Trophoblast cell (in vitro differentiated cells and primary cell): ENCODE measurements around the gene ZBTB34.

ENCODE experiments used
- DNase-seq, 2 donors: peaks; one replicate each; pipeline ENCODE4 v3.0.0-alpha.2; 2016
- H2AFZ ChIP-seq: 2 replicates; pipeline ENCODE4 v1.6.1; 2013; ENCODE audit warnings: low read length, moderate library complexity, mild to moderate bottlenecking; ENCODE audit not compliant: insufficient read depth, poor library complexity
- H2AK5ac ChIP-seq: 2 replicates; pipeline ENCODE4 v1.6.1; 2013; ENCODE audit warnings: mild to moderate bottlenecking, low read length
- H2BK120ac ChIP-seq: 2 replicates; pipeline ENCODE4 v1.6.1; 2013; ENCODE audit warnings: low read length, mild to moderate bottlenecking, moderate library complexity; ENCODE audit not compliant: insufficient read depth, poor library complexity
- H2BK12ac ChIP-seq: 2 replicates; pipeline ENCODE4 v1.6.1; 2013; ENCODE audit warnings: mild to moderate bottlenecking, low read length, moderate library complexity
- H2BK5ac ChIP-seq: 2 replicates; pipeline ENCODE4 v1.6.1; 2013; ENCODE audit warnings: low read length, low read depth, moderate library complexity, mild to moderate bottlenecking; ENCODE audit not compliant: poor library complexity
- H3K14ac ChIP-seq: 2 replicates; pipeline ENCODE4 v1.6.1; 2013; ENCODE audit warnings: mild to moderate bottlenecking, low read length
- H3K18ac ChIP-seq: 2 replicates; pipeline ENCODE4 v1.6.1; 2013; ENCODE audit warnings: mild to moderate bottlenecking, low read length
- H3K23ac ChIP-seq: 2 replicates; pipeline ENCODE4 v1.6.1; 2013; ENCODE audit warnings: low read length
- H3K27ac ChIP-seq: 2 replicates; pipeline ENCODE4 v1.5.1; 2013; ENCODE audit warnings: low read depth, mild to moderate bottlenecking, inconsistent platforms, low read length, moderate library complexity
- H3K27me3 ChIP-seq: 2 replicates; pipeline ENCODE4 v1.6.1; 2013; ENCODE audit warnings: inconsistent platforms, mild to moderate bottlenecking, low read length, moderate library complexity; ENCODE audit not compliant: insufficient read depth
- H3K36me3 ChIP-seq, 2 experiments: 1 replicate in 1 of 2; 2 replicates in 1 of 2; pipeline ENCODE4 v1.6.1; 2013; ENCODE audit warnings: low read length in 2 of 2, mild to moderate bottlenecking in 2 of 2, moderate library complexity in 1 of 2; ENCODE audit not compliant: insufficient read depth in 2 of 2, control insufficient read depth in 1 of 2
- H3K4ac ChIP-seq: 2 replicates; pipeline ENCODE4 v1.6.1; 2013; ENCODE audit warnings: low read depth, mild to moderate bottlenecking, low read length, moderate library complexity
- H3K4me1 ChIP-seq, 2 experiments: 1 replicate in 1 of 2; 2 replicates in 1 of 2; pipeline ENCODE4 v1.6.1; 2013; ENCODE audit warnings: low read length in 2 of 2, mild to moderate bottlenecking in 2 of 2, moderate library complexity in 1 of 2; ENCODE audit not compliant: insufficient read depth in 2 of 2, control insufficient read depth in 1 of 2
- H3K4me2 ChIP-seq: 2 replicates; pipeline ENCODE4 v1.6.1; 2013; ENCODE audit warnings: inconsistent platforms, mild to moderate bottlenecking, low read length, moderate library complexity
- H3K4me3 ChIP-seq: 2 replicates; pipeline ENCODE4 v1.5.1; 2013; ENCODE audit warnings: mild to moderate bottlenecking, low read depth, low read length, inconsistent platforms
- H3K79me1 ChIP-seq: one replicate; pipeline ENCODE4 v1.6.1; 2013; ENCODE audit warnings: low read length
- H3K79me2 ChIP-seq: 2 replicates; pipeline ENCODE4 v1.6.1; 2013; ENCODE audit warnings: low read length, mild to moderate bottlenecking; ENCODE audit not compliant: control insufficient read depth, insufficient read depth, poor library complexity
- H3K9ac ChIP-seq: 2 replicates; pipeline ENCODE4 v1.6.1; 2013; ENCODE audit warnings: mild to moderate bottlenecking, low read length
- H3K9me3 ChIP-seq: 2 replicates; pipeline ENCODE4 v1.6.1; 2013; ENCODE audit warnings: low read depth, mild to moderate bottlenecking, control low read depth, inconsistent platforms, low read length; ENCODE audit not compliant: insufficient read depth
- H4K12ac ChIP-seq: 2 replicates; pipeline ENCODE4 v1.6.1; 2013; ENCODE audit warnings: low read depth, mild to moderate bottlenecking, low read length, moderate library complexity
- H4K8ac ChIP-seq: 2 replicates; pipeline ENCODE4 v1.6.1; 2013; ENCODE audit warnings: low read depth, mild to moderate bottlenecking, low read length, moderate library complexity
- H4K91ac ChIP-seq: one replicate; pipeline ENCODE4 v1.6.1; 2013; ENCODE audit warnings: low read depth, mild to moderate bottlenecking, low read length, moderate library complexity
- WGBS: extraction: QIAGEN DNeasy Blood & Tissue Kit; methylation state at CpG from one replicate; pipeline ENCODE4 v1.1.7; 2013; ENCODE audit warnings: missing lambda C conversion rate; ENCODE audit not compliant: insufficient read length, insufficient coverage; ENCODE audit errors: extremely low coverage; 5-methylcytosine and 5-hydroxymethylcytosine counted together

Gene ZBTB34

DNA sequence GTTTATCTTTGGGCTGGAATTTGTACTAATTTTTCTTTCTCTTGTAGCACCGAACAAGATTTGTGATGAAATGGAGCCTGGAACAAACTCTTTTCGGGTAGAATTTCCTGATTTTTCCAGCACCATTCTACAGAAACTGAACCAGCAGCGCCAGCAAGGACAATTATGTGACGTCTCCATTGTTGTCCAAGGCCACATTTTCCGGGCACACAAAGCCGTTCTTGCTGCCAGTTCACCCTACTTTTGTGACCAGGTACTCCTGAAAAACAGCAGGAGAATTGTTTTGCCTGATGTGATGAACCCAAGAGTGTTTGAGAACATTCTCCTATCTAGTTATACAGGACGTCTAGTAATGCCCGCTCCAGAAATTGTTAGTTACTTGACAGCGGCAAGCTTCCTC, 28.0 kb upstream of the ZBTB34 start:
- Histone ChIP-seq H2BK12ac (no peak overlapping the region), H3K9ac (no peak overlapping the region), H3K36me3 (peaks cover 17 to 19% of the 10 kb centered on the region in 2 experiments), H2AK5ac (no peak overlapping the region), H4K12ac (no peak overlapping the region), H3K4me1 (peaks cover 0 to 1% of the 10 kb centered on the region in 2 experiments), H3K79me2 (no peaks in the 10 kb centered on the region), H4K91ac (no peak overlapping the region), H3K9me3 (no peaks in the 10 kb centered on the region), H3K79me1 (no peaks in the 10 kb centered on the region), H3K18ac (no peak overlapping the region), H3K27ac (no peak overlapping the region), H3K4me2 (no peak overlapping the region), H3K4me3 (no peak overlapping the region), H2BK5ac (no peak overlapping the region), H3K23ac (no peak overlapping the region), H2AFZ (no peak overlapping the region), H3K27me3 (no peaks in the 10 kb centered on the region), H3K4ac (no peak overlapping the region), H2BK120ac (no peak overlapping the region), H4K8ac (no peak overlapping the region), H3K14ac (no peak overlapping the region)
- DNase-seq, result no peak
- WGBS, result no CpG with 5 or more reads among the region's 9 CpGs

DNA sequence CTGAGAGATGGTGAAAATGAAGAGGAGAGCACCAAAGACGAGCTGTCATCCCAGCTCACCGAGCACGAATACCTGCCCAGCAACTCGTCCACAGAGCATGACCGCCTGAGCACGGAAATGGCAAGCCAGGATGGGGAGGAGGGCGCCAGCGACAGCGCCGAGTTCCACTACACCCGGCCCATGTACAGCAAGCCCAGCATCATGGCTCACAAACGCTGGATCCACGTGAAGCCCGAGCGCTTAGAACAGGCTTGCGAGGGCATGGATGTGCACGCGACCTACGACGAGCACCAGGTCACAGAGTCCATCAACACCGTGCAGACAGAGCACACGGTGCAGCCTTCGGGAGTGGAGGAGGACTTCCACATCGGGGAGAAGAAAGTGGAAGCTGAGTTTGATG, 27.4 kb upstream of the ZBTB34 start:
- Histone ChIP-seq H2BK120ac (no peak overlapping the region), H3K9me3 (no peaks in the 10 kb centered on the region), H3K18ac (no peak overlapping the region), H3K79me1 (no peaks in the 10 kb centered on the region), H2AFZ (no peak overlapping the region), H3K14ac (no peak overlapping the region), H4K91ac (no peak overlapping the region), H3K4me1 (peaks cover 0 to 1% of the 10 kb centered on the region in 2 experiments), H3K4me3 (peak overlapping the region; percentile 23), H4K8ac (no peak overlapping the region), H3K79me2 (no peaks in the 10 kb centered on the region), H2AK5ac (no peak overlapping the region), H4K12ac (no peak overlapping the region), H3K9ac (no peak overlapping the region), H3K36me3 (peaks cover 17 to 19% of the 10 kb centered on the region in 2 experiments), H3K27ac (no peak overlapping the region), H3K23ac (no peak overlapping the region), H3K27me3 (no peaks in the 10 kb centered on the region), H3K4ac (no peak overlapping the region), H2BK5ac (no peak overlapping the region), H3K4me2 (no peak overlapping the region), H2BK12ac (no peak overlapping the region)
- no CpG with 5 or more reads among the region's 24 CpGs for WGBS
- no peak for DNase-seq

DNA sequence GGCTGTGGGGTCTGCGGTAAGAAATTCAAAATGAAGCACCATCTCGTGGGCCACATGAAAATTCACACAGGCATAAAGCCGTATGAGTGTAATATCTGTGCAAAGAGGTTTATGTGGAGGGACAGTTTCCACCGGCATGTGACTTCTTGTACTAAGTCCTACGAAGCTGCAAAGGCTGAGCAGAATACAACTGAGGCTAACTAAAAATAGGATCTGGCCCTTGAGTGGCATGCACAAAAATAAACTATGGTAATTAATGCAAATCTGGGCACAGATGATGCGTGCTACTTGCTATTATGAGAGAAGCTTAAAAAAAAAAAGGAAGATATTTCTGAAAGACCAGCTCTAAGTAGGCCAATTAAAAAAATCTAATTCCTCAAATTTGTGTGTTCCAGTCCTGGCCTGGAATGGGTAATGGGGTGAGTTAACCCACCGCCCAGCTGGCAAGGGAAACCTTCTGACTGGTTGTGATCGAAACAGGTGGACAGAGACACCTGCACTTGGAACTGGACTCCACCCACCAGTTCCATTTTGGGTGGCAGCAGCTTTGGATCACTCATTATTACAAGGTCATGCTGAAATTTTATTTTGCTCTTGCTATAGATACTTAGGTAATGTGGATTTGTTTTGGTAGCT, 26.6 kb upstream of the ZBTB34 start:
- Histone ChIP-seq H2AK5ac (no peak overlapping the region), H3K4ac (no peak overlapping the region), H3K4me3 (no peak overlapping the region), H2BK5ac (no peak overlapping the region), H3K9me3 (no peaks in the 10 kb centered on the region), H3K36me3 (peaks cover 17 to 22% of the 10 kb centered on the region in 2 experiments), H3K23ac (no peak overlapping the region), H4K12ac (no peak overlapping the region), H2AFZ (no peak overlapping the region), H3K27ac (no peak overlapping the region), H3K18ac (no peak overlapping the region), H3K9ac (no peak overlapping the region), H2BK12ac (no peak overlapping the region), H3K4me2 (no peak overlapping the region), H3K4me1 (peaks cover 0 to 1% of the 10 kb centered on the region in 2 experiments), H2BK120ac (no peak overlapping the region), H4K8ac (no peak overlapping the region), H3K14ac (no peak overlapping the region), H4K91ac (no peak overlapping the region), H3K79me2 (no peaks in the 10 kb centered on the region), H3K79me1 (no peaks in the 10 kb centered on the region), H3K27me3 (no peaks in the 10 kb centered on the region)
- DNase-seq, result no peak
- no CpG with 5 or more reads among the region's 8 CpGs for WGBS

DNA sequence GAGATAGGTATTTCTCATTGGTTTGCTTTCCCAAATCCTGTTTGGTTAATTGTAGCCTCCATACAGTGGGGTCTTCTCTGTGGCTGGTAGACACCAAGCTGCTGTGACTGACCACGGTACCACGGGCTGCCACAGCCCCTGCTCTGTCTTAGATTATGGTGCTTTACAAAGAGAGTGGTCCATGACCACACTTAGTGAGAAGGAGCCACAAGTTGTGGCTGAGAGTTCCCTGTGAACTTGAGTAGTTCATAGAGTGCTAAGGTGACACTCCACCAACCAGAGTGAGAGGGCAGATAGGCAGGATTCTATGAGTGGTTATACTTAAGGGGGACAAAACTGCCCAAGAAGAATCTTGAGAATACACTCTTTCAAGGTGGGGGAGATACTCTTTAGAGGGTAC, 25.8 kb upstream of the ZBTB34 start:
- Histone ChIP-seq H3K4ac (no peak overlapping the region), H4K12ac (no peak overlapping the region), H2BK5ac (no peak overlapping the region), H2BK12ac (no peak overlapping the region), H3K27me3 (no peaks in the 10 kb centered on the region), H3K79me1 (no peaks in the 10 kb centered on the region), H2BK120ac (no peak overlapping the region), H2AFZ (no peak overlapping the region), H4K8ac (no peak overlapping the region), H3K23ac (no peak overlapping the region), H3K4me2 (no peak overlapping the region), H3K27ac (no peak overlapping the region), H3K9ac (no peak overlapping the region), H3K14ac (no peak overlapping the region), H3K4me1 (peaks cover 0 to 1% of the 10 kb centered on the region in 2 experiments), H2AK5ac (no peak overlapping the region), H4K91ac (no peak overlapping the region), H3K18ac (no peak overlapping the region), H3K79me2 (no peaks in the 10 kb centered on the region), H3K36me3 (peaks cover 17 to 20% of the 10 kb centered on the region in 2 experiments), H3K4me3 (no peak overlapping the region), H3K9me3 (no peaks in the 10 kb centered on the region)
- DNase-seq, result no peak
- WGBS, result no CpG with 5 or more reads among the region's 2 CpGs
